HG02870 (cell line): Measurements from ENCODE around the gene LUC7L3.

Experiments
- ATAC-seq: cut with Tn5 transposase; IDR thresholded peaks from one replicate; pipeline ENCODE4 v1.9.1; 2021; ENCODE audit warnings: mild to moderate bottlenecking, moderate library complexity; ENCODE audit not compliant: unreplicated experiment

Gene LUC7L3

DNA sequence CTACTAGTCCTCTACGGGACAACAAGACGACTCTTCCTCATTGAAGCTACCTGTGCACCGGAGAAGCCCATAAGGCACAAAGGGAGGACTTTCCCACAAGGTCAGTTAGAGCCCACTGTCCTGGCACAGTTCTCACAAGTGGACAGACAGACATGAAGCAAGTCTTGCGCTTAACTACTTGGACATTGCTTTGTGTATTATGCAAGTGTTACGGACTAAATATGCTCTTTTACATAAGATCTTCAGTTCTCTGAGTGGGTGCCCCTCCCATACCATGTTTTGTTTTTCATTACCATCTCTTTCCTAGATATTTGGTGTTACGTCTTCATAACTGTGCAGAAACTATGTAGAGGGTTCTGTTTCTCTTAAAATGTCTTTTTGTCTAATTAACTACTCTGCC lies 29.8 kb downstream of the LUC7L3 start:
- no peak for ATAC-seq

DNA sequence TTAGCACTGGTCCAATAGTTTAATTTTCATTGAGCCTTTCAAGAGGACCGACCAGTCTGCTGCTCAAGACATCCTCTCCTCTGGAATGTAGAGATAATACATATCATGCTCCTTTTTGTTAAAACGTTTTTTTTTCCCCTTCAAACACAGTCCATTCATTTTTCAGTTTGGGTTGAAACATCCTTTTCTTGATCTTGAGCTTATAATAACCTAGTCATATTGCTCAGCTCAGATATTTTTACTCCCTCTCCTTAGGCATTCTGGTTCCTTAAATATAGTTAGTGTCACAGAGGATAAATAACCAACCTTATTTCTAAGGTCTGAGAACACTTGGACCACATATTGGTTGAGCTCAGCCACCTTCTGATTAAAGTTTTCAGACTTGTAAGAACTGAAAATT lies 35.1 kb downstream of the LUC7L3 start:
- ATAC-seq = no peak

DNA sequence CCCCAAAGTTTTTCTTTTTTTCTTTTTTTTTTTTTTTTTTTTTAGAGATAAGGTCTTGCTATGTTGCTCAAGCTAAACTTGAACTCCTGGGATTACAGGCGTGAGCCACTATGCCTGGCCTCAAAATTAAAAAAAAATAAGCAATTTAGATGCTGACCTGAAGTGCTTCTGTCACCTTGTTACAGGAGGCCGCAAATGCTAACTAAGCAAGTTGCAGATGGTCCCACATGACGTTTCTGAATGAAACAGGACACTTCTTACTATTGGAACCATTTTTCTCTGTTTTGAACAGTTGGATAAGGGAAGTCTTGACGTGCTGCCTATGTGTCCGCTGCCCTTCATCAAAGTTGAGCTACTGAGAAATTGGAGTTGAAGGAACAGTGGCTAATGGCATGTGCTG lies 39.1 kb downstream of the LUC7L3 start:
- ATAC-seq = no peak

DNA sequence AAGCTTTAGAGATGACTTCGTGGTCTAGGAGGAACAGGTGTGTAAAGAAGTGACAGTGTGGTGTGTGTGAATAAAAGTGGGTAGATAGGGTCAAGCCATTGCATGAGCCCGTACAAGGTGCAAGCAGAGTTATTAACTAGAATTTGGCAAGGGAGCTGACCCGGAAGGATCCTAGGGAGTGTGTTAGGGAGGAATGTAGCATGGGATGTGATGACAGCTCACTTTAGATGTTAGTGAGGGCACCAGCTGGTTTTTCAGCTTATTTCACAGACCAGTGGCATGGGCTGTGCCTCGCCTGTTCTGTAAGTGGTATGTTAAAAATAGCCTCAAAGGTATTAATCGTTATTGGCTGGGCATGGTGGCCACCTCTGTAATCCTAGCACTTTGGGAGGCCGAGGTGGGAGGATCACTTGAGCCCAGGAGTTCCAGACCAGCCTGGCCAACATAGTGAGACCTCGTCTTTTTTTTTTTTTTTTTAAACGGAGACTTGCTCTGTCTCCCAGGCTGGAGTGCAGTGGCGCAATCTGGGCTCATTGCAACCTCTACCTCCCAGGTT lies 39.7 kb downstream of the LUC7L3 start:
- no peak for ATAC-seq

DNA sequence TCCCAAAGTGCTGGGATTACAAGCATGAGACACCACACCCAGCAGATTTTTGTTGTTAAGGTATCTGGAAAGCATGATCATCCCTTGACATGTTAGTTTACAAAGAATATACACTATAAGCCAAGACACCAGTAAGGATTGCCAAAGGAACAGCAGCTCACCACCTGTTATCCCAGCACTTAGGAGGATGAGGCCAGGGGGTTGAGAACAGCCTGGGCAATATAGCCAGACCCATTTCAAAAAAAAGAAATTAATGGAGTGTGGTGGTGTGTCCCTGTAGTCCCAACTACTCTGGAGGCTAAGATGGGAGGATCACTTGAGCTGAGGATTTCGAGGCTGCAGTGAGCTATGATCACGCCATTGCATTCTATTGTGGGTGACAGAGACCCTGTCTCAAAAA lies 42.8 kb downstream of the LUC7L3 start:
- no peak for ATAC-seq

DNA sequence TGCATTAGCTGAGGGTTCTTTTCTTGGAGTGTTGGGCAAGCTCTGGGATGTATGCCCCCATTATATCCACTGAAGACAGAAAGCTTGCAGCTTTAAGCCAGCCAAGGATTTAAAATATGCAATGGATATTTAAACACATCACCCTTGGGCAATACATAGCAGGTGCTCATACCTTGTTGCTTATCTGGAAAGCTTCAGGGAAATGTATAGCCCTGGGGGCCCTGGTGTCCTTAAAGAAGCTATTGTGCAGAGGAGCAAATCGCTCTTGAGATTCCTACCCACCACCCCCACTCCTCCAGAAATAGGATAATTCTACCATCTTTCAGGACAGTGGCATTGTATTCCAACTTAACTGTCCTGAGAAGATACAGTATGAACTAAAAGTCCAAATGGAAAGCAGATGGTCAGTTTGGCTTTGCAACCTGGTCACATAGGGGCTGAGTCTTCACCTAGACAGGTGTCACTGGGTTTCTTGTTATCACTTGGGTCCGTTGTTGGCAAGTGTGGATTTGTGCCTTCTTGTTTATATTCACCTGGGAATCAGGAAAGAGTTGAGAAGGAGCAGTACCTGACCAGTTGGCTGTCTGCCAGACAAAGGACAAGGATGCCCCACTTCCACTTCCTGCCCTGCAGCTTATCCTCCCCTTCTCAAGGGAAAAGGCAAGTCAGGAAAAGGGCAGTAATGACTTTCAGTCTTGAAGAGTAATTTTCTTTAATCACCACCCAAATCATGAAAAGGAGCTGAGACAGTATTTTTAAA lies 44.5 kb downstream of the LUC7L3 start:
- no peak for ATAC-seq

DNA sequence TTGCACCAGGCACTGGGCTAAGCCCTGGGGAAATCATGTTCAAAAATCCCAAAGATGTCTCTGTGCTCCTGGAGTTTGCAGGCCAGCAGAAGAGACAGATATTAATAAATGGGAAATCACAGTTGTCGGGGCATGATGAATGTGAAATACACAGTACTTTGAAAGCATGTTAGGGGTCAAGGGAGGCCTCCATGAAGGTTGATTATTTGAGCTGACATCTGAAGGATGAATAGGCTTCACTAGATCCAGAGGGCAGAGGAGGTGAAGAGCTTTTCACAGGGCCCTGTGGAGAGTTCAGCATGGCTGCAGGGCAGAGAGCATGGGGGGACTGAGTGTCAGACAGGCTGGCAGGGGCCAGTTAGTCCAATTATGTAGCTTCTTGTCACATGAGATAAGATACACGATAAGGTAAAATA lies 45.3 kb downstream of the LUC7L3 start:
- no peak for ATAC-seq

DNA sequence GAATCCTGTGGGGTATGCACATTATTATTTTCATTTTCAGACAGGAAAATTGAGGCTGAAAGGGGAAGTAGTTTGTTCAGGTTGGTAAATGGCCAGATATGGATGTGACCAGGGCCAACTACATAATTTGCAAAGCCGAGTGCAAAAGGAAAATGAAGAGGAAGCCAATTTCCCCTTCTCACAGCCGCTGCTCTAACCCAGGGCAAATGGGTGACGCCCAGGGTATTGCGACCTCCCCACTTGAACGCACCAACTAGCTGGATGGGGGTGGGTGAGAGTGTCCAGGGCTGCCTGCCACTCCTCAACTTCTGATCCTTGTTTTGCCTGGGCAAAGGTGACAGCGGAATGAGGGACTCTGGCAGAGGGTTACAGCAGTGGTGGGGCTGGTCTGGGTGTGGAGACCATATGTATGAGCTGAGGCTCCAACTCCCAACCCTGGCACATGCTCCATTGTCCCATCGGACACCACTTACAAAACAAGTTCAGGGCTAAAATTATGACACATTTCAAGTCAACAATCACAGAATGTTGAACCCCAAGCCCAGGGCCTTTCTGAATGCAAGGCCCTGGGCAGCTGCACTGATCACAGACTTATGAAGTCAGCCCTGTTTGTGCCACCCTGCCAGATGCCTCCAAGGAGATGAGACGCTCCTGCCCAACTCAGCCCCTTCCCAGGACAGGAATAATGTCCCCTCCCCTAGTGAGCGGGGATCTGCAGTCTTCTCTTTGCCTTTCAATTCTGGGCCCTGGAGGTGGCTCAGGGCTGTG lies 46.2 kb downstream of the LUC7L3 start:
- peak; percentile 46 for ATAC-seq

DNA sequence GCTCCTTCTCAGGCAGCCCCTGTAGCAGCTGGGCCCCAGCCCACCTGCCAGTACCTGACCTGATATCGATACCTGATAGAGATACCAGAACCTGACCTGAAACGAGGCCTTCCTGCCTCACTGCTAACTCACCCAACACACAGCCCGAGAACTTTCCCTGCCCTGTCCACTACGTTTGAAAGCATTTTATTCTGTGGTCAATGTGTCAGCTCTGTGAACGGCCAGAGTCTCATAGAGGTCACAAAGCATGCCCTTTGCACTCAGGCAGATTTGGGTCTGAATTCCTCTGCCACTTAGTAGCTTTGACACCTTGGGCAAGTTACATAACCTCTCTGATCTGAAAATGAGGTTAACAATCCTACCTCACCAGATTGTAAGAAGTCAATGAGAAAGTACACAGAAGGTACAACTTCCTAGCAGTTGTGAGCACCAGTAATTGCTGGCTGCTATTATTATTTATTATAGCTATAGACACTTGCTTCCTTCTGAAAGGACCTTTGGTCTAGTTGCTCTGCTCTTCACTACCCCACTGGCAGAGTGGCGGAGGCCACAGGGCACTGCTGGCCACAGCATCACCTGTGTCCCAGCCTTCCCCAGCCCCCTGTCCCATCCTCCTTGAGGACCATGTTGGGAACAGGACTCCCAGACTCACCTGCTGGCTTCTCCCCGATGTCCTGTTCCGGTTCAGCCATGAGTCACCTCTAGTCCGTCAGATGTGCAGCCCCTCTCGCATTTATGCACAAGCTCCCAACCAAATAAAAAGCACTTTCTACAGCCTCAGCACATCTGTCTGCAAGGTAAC lies 47.0 kb downstream of the LUC7L3 start:
- no peak for ATAC-seq

DNA sequence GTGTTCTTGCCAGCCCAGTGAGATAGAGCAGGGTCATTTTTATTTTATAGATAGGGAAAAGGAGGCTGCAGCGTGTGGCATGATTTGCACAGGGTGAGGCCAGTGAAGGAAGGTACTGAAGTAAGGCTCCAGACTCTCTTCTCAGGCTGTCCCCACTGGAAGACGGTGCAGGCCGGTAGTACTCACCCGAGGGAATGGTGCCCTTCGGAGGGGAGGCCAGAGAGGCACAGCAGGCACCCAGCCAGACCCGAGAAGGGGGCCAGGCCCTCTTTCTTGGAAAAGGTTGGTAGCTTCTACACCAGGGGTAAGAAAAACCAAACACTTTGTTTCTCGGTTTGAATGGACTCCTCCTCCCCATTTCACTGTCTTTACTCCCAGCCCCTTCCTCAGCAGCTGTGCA lies 47.6 kb downstream of the LUC7L3 start:
- ATAC-seq = no peak

DNA sequence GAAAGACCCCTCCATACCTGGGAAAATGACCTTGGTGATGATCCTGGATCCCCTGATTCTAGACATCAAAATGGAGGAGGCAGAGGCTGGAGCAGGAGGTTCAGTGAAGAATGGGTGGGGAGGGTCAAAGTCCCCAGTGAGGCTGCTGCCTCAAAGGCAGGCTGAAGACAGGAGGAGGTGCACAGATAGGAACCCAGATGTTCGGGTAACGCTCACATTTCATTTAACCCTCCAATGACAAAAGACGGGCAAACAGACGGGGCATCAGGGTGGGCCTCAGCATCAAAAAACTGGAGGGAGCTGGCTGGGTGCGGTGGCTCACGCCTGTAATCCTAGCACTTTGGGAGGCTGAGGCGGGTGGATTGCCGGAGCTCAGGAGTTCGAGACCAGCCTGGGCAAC lies 48.0 kb downstream of the LUC7L3 start, which contains the start of gene ANKRD40CL:
Gene ANKRD40CL (minus strand): TSS at position 73 of the 400 bp plus-strand sequence. CDS start 605 bp downstream, outside the sequence.
- no peak for ATAC-seq

DNA sequence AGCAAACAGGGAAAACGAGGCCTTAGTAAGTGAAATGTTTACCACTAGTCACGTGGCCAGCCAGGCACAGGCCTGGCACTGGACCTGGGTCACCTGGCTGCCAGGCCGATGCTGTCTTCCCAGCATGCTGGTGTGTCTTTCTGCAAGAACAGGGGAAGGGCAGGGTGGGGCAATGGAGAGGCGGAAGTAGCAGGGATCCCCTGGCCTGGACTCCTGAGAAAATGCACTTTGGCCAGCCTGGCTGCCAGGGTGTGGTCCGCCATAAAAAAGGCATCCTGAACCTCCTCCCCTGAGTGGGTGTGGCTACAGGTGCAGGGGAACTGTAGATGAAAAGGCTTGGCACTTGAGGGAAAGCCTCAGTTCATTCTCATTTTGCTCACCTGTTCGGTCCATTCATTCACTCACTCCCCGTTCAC lies 49.0 kb downstream of the LUC7L3 start:
- no peak for ATAC-seq

DNA sequence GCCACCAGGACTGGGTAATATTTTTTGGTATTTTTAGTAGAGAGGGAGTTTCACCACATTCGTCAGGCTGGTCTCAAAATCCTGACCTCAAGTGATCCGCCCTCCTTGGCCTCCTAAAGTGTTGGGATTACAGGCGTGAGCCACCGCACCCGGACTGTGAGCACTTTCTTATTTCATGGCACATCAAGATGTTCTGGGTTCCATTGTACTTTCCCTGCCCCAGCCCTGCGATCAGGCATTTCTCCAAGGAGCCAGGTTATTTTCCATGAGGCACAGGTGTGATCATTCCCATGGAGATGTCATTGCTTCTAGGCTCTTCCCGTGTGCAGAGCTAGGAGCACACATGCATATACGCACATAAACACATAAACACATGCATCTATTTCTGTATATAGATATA lies 50.5 kb downstream of the LUC7L3 start:
- no peak for ATAC-seq

DNA sequence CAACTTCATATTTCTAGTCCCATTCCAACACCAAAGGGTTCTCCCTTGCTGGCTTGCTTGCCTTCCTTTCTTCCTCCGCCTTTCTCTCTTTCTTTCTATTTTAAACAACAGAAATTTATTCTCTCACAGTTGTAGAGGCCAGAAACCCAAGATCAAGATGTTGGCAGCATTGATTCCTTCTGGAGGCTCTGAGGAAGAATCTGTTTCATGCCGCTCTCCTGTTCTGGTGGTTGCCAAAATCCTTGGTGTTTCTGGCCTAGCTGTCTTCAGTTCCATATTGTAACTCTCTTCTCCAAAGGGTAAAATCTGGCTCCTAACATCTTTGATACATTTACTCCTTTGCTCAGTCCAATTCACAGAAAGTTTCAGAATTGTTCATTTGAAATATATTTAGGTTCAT lies 50.9 kb downstream of the LUC7L3 start:
- no peak for ATAC-seq

DNA sequence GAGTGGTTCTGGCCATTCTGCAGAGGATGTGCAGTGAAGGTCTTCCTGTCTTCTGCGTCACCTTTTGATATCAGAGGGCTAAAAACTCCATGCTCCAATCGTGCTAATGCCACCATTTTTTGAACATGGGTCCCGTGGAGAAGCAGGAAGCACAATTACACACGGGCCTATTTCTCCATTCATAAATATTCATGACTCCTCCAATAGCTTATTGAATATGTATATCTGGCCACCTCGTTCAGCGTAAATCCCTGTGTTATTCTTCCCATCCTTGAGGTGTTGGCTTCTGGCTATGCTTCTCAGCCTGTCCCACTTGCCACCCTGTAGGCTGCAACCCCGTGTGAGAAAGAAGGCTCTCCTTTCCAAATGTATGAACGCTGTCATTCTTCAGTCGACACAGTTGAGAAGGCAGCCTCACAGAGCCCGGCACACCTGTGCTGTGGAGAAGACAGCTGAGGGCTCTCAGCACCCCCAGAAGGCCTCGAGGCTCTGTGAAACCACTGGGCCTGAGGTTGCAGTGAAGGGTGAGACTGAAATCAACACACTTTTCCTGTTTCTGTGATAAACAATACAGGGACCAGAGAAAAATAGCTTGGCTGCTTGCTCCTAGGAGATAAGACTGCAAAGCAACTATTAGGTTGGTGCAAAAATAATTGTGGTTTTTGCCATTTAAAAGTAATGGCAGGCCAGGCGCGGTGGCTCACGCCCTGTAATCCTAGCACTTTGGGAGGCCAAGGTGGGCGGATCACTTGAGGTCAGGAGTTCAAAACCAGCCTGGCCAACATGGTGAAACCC lies 52.8 kb downstream of the LUC7L3 start:
- peak; percentile 70 for ATAC-seq

DNA sequence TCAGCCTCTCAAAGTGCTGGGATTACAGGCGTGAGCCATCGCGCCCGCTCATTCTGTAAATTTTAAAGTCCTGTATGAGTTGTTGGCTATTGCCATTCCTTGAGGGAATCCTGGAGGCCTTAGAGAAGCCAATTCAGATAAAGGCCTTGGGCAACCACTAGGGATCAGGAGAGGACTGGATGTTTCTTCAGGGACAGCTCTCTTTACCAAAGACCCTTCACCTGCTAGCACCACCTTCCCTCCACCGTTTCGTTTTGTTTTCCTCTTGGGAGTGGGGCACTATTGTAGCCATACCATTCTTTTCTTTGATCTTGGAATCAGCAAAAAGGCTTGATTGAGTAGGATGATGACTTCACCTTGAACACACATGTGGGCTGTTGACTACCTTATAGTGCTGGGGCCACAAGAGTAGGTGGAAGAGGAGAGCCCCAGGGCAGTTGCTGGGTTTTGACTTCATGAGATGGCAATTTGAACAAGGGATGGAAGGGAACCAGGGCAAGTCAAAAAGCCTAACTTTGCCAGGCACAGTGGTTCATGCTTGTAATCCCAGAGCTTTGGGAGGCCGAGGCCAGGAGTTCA lies 54.9 kb downstream of the LUC7L3 start:
- ATAC-seq = no peak

DNA sequence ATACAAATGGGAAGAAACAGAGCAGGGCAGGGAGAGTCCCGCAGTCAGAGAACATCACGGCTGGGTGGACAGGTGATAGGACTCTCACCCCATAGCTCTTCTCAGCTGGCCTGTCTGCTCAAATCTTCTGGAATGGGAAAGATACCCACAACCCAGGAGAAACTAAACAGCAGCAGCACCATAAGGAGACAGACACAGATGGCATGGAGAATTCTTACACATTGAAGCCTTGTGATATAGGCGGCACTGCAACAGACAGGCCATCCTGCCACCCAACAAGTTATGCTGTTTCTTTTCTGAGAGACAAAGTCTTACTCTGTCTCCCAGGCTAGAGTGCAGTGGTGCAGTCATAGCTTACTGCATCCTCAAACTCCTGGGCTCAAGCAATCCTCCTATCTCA lies 56.5 kb downstream of the LUC7L3 start:
- ATAC-seq = no peak

DNA sequence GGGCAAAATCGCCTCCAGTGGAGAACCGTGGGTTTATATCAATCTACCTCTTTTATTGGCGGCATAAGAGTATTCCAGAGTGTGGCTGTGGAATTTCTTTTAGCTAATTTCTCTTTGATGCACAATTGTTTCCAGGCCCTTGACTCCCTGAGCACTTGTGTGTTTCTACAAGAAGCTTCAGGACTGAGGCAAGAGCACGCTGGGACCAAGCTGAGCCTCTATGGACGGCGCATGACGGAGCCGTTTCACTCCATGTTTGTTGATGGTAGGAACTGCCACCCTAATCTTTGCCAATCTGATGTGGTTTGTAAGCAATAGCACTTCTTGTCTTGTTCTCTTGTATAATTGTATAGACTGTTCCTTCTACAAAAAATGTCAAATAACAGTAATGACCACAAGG lies 59.1 kb downstream of the LUC7L3 start:
- no peak for ATAC-seq

DNA sequence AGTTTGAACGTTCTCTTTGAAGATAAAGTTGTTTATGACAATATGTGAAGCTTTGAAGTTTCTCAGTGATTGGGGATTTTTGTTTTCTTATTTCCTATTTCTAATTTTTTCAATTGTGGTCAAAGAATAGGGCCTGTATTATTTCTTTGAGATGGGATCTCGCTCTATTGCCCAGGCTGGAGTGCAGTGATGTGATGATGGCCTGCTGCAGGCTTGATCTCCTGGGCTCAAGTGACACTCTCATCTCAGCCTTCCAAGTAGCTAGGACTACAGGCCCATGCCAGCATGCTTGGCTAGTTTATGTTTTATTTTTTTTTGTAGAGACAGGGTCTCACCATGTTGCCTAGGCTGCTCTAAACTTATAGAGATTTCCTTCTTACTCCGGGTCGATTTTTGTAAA lies 59.6 kb downstream of the LUC7L3 start:
- no peak for ATAC-seq

DNA sequence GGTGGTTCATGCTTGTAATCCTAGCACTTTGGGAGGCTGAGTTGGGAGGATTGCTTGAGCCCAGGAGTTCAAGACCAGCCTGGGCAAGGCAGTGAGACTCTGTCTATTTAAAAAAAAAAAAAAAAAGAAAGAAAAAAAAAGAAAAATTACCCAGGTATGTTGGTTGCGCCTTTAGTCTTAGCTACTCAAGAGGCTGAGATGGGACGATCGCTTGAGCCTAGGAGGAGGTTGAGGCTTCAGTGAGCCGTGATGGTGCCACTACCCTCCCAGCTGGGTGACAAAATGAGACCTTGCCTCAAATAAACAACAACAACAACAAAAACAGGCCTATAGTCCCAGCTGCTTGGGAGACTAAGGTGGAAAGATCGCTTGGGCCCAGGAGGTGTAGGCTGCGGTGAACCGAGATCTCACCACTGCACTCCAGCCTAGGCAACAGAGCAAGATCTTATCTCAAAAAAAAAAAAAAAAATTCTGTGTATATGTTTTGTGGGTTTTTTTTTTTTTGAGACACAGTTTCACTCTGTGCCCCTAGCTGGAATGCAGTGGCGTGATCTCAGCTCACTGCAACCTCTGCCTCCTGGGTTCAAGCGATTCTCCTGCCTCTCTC lies 60.4 kb downstream of the LUC7L3 start:
- ATAC-seq = no peak
